ENCODE measurements around the gene ZDHHC8.
A peak's percentile ranks its signal among the peaks of the same experiment; 100 is the strongest.

Gene ZDHHC8

DNA sequence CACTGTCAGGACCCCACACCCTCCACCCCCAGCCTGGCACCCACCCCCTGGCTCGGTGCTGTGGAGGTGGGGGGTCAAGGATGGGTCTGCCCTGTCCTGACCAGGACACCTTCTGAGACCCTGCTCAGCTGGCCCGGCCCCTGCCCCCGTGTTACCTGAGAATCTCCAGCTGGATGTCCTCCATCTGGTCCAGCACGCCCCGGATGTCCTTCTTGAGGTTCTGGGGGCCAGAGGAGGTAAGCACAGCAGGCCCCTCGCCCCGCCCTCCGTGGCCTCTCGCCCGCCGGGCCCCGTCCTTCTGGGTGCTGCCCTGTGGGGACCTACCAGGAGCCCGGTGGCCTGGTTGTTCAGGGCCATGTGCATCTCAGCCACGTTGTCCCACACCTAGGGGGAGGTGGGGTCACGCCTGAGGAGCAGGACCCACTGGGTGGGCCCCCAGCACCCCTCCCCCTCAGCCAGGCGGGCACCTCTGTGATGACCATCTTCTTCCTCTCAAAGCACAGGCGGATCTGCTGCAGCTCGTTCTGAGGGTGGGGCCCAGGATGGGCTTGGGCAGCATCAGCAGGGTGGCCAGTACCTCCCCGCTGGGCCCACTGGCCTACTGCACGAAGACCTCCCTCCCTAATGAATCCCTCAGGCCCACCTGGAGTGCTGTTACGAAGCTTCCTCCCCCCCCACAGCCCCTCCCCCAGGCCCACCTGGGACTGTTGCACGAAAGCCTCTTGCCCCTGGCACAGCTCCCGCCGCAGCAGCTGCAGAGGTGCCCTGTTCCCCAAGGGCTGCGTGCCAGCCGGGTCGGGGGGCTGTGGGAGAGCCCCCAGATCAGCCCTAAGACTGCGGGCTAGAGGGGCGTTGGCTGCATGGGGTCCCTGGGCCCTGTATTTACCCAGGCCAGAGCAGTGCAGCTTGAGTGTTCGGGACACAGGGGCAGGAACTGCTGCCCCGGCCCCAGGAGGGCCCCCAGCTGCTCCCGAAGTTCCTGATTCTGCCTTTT, 17.9 kb downstream of the ZDHHC8 start:
- DNase-seq (ENCODE audit: low read depth) = no peak
- no peak overlapping the region for H3K4me3 ChIP-seq (ENCODE audit: control insufficient read depth, low read depth, low read length)
- TF ChIP-seq CTCF (conservative IDR thresholded peaks at IDR 0.05; ENCODE audit: control insufficient read depth, insufficient read depth, low read depth, low read length) = no peak

DNA sequence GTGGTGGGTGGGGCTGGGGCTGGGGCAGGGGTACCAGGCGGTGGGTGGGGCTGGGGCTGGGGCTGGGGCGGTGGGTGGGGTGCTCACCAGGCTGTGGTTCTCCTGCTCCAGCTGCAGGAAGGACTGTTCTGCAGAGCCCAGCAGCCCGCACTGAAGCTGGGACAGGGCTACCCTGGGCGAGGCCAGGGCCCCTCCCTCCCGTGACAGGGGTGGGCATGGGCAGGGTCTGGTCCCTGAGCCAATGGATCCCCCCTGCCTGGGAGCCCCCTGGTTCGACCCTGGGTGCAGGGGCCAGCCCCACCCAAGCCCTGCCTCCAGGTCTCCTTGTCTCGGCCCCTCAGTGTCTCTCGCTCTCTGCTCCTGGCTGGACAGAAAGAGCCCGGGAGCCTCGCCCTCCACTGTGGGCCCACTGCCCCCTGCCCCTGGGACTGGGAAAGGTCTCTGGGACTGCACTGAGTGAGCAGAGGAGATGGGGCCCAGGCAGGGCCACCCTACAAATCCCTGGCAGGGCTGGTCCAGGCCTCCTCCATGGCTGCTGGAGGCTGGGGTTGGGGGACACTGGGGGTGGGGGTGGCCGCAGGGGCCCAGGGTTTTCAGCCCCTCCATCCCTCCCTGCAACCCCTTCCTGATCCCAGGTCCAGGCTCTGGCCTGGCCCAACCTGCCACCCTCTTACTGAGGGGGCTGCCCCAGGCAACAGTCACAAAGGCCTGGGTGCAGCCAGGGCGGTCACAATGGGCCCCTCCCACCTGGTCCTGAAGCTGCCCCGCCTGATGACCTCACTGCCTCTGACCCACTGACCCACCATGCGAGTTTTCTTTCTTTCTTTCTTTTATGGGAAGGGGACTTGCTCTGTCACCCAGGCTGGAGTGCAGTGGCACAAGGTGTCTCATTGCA, 19.0 kb downstream of the ZDHHC8 start, which contains the start of gene CCDC188:
Gene CCDC188 (minus strand): TSS at position 675 of the 895 bp plus-strand sequence. CDS start 69 bp downstream, at position 606.
- H3K4me3 ChIP-seq (ENCODE audit: control insufficient read depth, low read depth, low read length) = no peak within 1 kb of the TSS
- DNase-seq (ENCODE audit: low read depth) = no peak
- TF ChIP-seq CTCF (conservative IDR thresholded peaks at IDR 0.05; ENCODE audit: control insufficient read depth, insufficient read depth, low read depth, low read length) = no peak

GRCh38 chr22:20151276-20151588, 19.6 kb downstream of the ZDHHC8 start:
- no peak overlapping the region for H3K4me3 ChIP-seq (ENCODE audit: control insufficient read depth, low read depth, low read length)
- DNase-seq (ENCODE audit: low read depth) = no peak

DNA sequence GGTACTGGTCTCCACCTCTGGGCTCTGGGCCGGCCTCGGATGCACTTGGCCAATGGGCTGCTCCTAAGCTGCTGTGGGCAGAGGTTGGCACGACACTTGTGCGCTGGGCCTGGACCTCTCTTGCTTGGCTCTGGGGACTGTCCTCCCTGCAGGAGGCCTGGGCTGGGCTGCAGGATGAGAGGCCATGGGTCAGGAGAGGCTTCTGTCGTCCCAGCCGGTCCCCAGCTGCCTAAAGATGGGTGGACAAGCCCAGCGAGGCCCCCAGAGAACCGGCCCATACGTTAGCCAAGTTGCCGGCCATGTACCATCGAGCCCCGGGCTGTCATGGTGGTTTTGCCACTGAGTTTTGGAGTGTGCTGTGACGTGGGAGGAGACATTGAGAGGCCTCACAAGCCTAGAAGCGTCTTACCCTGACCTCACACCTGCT, 20.9 kb downstream of the ZDHHC8 start:
- H3K4me3 ChIP-seq (ENCODE audit: control insufficient read depth, low read depth, low read length) = no peak overlapping the region
- no peak for TF ChIP-seq CTCF (conservative IDR thresholded peaks at IDR 0.05; ENCODE audit: control insufficient read depth, insufficient read depth, low read depth, low read length)
- no peak for DNase-seq (ENCODE audit: low read depth)

More at GRCh38 chr22:20151276-20151588, 19.6 kb downstream of the ZDHHC8 start:
- TF ChIP-seq CTCF (conservative IDR thresholded peaks at IDR 0.05; ENCODE audit: control insufficient read depth, insufficient read depth, low read depth, low read length) = no peak

GRCh38 chr22:20153945-20154344, 22.3 kb downstream of the ZDHHC8 start:
- H3K4me3 ChIP-seq (ENCODE audit: control insufficient read depth, low read depth, low read length) = no peak overlapping the region
- TF ChIP-seq CTCF (conservative IDR thresholded peaks at IDR 0.05; ENCODE audit: control insufficient read depth, insufficient read depth, low read depth, low read length) = no peak
- no peak for DNase-seq (ENCODE audit: low read depth)

GRCh38 chr22:20154602-20155187, 23.1 kb downstream of the ZDHHC8 start:
- peak overlapping the region; percentile 47 for H3K4me3 ChIP-seq (ENCODE audit: control insufficient read depth, low read depth, low read length)
- no peak for TF ChIP-seq CTCF (conservative IDR thresholded peaks at IDR 0.05; ENCODE audit: control insufficient read depth, insufficient read depth, low read depth, low read length)
- no peak for DNase-seq (ENCODE audit: low read depth)
